OCI-LY1 (cell line): Measurements from ENCODE around the gene CRTAC1.

Experiments used
- EZH2 ChIP-seq: fragments of 200-600 bp; sonication (generic), shearing (Covaris generic); IDR thresholded peaks from 2 replicates; pipeline ENCODE4 v1.8.0; 2017; ENCODE audit warnings: borderline replicate concordance, mixed run types, mild to moderate bottlenecking, antibody characterized with exemption, low read length, moderate library complexity, mixed read lengths
- TF ChIP-seq, protein P1 (sequence below): fragments of 200-600 bp; sonication (generic), shearing (Covaris generic); IDR thresholded peaks from 2 replicates; pipeline ENCODE4 v1.5.1; 2017; ENCODE audit warnings: mild to moderate bottlenecking, antibody characterized with exemption, low read length, moderate library complexity, mixed read lengths

DNA sequence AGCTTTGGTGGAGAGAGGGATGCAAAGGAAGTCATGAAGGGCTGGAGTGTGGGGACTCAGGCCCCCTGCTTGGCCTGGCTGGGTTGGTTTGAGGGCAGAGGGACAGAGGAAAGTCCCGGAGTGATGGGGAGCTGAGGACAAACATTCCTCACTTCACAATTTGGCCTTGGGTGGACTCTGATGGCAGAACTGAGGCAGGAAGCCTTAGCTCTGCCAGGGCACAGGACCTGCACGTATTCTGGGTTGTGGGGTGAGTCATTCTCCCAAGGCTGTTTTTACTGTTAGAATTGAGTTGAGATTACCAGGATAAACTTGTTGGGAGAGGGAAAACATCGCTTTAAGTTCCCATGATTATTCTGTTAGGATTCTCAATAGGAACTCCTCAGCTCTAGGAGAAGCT, 178.1 kb downstream of the CRTAC1 start:
- TF ChIP-seq, protein P1, sequence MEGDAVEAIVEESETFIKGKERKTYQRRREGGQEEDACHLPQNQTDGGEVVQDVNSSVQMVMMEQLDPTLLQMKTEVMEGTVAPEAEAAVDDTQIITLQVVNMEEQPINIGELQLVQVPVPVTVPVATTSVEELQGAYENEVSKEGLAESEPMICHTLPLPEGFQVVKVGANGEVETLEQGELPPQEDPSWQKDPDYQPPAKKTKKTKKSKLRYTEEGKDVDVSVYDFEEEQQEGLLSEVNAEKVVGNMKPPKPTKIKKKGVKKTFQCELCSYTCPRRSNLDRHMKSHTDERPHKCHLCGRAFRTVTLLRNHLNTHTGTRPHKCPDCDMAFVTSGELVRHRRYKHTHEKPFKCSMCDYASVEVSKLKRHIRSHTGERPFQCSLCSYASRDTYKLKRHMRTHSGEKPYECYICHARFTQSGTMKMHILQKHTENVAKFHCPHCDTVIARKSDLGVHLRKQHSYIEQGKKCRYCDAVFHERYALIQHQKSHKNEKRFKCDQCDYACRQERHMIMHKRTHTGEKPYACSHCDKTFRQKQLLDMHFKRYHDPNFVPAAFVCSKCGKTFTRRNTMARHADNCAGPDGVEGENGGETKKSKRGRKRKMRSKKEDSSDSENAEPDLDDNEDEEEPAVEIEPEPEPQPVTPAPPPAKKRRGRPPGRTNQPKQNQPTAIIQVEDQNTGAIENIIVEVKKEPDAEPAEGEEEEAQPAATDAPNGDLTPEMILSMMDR = no peak
- no peak for TF ChIP-seq EZH2
